CD1c-positive myeloid dendritic cell (primary cell): ENCODE data around the gene ZNF443.
A peak's percentile ranks its signal among the peaks of the same experiment; 100 is the strongest.
"Not testable (repeated sequence)": the region's sequence is repeated elsewhere in the genome, so short reads cannot be mapped to it uniquely, and the experiment has no call there.

Experiments used
- DNase-seq: peaks from one replicate; pipeline ENCODE4 v3.0.0-alpha.2; 2016; ENCODE audit errors: extremely low spot score

The ZNF443 gene

DNA sequence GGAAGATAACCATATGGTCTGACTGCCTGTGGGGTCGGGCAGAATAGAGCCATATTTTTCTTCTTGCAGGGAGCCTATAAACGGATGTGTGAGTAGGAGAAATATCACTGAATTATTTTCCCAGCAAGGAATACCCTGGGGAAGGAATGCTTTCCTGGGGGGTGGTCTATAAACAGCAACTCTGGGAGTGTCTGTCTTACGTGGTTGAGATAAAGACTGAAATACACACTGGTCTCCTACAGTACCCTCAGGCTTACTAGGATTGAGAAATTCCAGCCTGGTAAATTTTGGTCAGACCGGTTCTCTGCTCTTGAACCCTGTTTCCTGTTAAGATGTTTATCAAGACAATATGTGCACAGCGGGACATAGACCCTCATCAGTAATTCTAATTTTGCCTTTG lies 23.5 kb downstream of the ZNF443 start:
- DNase-seq = not testable (repeated sequence)

DNA sequence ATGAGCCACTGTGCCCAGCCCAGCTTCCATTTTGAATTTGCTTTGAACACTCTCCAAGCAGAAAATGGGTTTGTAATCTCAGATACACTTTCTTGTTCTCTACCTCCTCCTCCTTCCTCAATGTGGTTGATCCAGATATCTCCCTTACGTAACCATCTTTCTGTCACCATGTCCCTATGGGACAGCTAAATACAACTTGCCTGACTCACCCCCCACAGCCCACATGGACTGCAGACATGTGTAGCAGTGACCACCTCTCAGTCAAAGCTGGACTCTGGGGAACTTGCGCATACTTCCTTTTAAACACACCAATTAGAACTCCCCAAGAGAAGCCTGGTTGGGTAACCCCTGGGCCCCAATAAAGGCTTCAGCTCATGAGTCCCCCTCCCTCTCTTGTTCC lies 28.9 kb downstream of the ZNF443 start:
- DNase-seq = no peak

DNA sequence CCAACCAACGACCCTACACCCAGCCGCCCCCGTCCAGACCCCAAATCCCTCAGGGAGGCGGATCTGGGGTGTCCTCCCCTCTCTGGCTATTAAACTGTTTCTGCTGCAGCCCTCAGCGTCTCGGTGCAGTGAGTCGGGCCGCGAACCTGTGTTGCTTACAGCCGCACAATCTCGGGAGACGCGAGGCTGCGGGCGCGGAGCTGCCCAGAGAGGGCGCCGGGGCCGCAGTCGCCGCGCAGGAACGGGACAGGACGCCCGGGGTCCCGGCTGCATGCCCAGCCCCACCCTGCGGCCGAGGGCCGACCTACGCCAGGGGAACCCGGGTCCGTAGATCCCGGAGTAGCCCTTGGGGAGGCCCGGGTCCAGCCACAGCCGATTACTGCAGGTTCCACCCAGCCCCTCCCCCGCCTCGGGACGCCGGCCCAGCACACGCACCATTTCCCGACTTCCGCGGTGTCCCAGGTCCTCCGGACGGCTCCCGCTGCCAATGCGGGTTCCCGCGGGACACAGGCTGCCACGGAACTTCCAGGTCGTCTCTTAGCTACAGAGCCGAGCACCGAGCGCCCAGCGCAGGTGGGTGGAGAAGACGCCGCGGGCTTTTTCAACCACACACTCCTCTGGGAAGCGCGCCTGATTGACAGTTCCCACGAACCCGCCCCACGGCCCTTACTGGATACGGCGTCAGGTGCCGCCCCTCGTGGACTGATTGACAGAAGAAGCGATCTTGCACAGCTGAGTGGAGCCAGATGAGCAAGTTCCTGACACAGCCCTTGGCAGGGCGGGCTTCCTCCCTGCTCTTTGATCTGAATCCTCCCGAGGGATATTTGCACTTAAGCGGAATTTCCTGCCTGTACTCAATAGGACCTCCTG lies 40.0 kb downstream of the ZNF443 start, which contains the start of gene ZNF799:
Gene ZNF799 (minus strand): TSS at position 639 of the 870 bp plus-strand sequence. CDS start 201 bp downstream, at position 438.
- DNase-seq = peak; percentile 92

DNA sequence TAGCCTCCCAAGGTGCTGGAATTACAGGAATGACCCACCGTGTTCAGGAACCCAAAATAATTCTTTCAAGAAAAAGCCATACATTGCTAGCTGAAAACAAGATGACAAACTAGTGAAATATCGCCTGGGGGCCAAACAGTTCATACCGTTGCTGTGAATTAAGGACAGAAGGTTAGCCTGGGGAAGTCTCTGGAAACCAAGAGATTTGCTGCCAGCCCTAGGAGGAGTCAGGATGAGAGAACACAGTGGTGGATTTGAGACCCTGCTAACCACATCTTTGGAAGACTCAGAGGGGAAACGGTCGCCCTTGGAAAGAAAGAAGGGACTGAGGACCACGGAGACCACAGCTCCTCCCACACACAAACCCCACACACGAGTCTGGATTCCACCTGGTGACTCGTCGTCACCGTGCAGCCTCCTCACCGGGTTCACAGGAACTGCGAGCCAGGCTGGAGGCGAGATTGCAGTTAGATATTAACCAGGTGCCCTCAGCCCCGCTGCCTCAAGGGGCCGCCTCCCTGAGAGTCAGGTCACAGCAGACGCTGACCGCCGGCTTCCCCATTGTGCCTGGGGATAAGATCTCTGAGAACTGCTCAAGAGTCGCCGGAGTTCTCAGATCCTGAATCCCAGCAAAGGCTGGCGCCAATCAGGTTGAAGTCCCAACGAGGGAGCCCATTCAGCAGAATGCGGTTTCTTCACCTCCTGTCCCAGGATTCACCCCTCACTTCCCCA lies 40.8 kb downstream of the ZNF443 start:
- peak; percentile 51 for DNase-seq

DNA sequence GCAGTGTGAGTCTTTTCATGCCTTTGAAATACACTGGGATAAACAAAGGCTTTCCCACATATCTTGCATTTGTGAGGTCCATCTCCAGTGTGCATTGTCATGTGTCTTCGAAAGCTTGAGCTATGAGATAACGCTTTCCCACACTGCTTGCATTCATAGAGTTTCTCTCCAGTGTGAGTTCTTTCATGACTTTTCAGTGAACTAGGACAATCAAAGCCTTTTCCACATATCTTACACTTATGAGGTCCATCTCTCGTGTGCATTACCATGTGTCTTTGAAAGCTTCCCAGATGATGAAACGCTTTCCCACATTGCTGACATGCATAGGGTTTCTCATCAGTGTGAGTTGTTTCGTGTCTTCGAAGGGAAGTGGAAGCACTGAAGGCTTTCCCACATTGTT lies 49.7 kb downstream of the ZNF443 start:
- DNase-seq = not testable (repeated sequence)

DNA sequence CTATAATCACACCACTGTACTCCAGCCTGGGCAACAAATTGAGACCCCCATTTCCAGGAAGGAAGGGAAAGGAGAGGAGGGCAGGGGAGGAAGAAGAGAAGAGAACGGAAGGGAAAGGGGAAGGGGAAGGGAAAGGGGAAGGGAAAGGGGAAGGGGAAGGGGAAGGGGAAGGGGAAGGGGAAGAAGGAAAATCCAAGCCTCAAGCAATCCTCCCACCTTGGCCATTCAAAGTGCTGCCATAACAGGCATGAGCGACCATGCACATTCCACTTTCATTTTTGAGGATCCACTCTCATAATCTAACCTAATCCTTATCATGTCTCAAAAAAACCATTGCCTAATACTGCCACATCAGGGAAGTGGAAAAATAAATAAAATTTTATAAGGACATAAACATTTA lies 54.5 kb downstream of the ZNF443 start:
- DNase-seq = not testable (repeated sequence)

DNA sequence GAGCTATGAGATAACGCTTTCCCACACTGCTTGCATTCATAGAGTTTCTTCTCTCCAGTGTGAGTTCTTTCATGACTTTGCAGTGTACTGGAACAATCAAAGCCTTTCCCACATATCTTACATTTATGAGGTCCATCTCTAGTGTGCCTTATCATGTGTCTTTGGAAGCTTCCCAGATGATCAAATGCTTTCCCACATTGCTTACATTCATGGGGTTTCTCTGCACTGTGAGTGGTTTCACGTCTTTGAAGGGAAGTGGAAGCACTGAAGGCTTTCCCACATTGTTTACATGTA lies 60.4 kb downstream of the ZNF443 start:
- no peak for DNase-seq

DNA sequence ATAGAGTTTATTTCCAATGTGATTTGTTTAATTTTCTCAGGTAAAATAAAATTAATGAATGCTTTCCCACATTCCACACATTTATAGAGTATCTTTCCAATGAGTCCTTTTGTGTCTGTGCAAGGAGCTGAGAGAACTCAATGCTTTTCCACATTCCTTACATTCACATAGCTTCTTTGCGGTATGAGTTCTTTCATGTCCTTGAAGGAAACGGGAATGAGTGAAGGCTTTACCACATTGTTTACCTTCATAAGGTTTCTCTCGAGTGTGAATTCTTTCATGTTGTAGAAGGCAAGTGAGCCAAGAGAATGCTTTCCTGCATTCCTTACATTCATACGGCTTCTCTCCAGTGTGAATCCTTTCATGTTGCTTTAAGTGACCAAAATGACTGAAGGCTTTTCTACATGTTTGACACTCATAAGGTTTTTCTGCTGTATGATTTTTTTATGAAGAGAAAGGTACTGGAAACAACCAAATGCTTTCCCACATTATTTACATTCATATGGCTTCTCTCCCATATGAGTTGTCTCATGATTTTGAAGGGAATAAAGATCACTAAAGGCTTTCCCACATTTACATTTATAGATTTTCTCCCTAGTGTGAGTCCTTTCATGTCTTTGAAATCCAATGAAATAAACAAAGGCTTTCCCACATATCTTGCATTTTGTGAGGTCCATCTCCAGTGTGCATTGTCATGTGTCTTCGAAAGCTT lies 60.9 kb downstream of the ZNF443 start:
- no peak for DNase-seq
